Activated naive CD8-positive, alpha-beta T cell treated with anti-CD3 and anti-CD28 coated beads, Interleukin-2, amount 10 ng/mL, durations not matched to agents 7 days and 5 days (primary cell): ENCODE results near the gene HIPK4. TPM values are rescaled to one million over a fixed set of nuclear protein-coding genes. Genes with fewer than 3 reads are reported as not detected.

ENCODE experiments used
- ATAC-seq: fragments of 150-1000 bp; cut with Tn5 transposase; one replicate; pipeline ENCODE4 v1.10.0; 2021; ENCODE audit warnings: low read depth, moderate library complexity
- POLR2A ChIA-PET: fragments of 350-600 bp; sonication (Branson Sonifier 250); formaldehyde crosslinking; loops from one replicate; lab custom pipeline; 2021; ENCODE audit warnings: antibody characterized with exemption; lab: Charles Lee
- DNase-seq: peaks from one replicate; pipeline ENCODE4 v3.0.0; 2021
- H3K27ac Mint-ChIP-seq: one replicate; pipeline ENCODE4 v1.8.0; 2022; ENCODE audit warnings: mild to moderate bottlenecking, mixed read lengths
- H3K27me3 Mint-ChIP-seq: one replicate; pipeline ENCODE4 v1.8.0; 2022; ENCODE audit warnings: mild to moderate bottlenecking, moderate library complexity, mixed read lengths
- H3K36me3 Mint-ChIP-seq: one replicate; pipeline ENCODE4 v1.8.0; 2021; ENCODE audit warnings: mild to moderate bottlenecking, mixed read lengths
- H3K4me1 Mint-ChIP-seq: one replicate; pipeline ENCODE4 v1.8.0; 2021; ENCODE audit warnings: mixed read lengths
- H3K4me3 Mint-ChIP-seq: one replicate; pipeline ENCODE4 v1.8.0; 2022; ENCODE audit warnings: mild to moderate bottlenecking, moderate library complexity, mixed read lengths
- H3K9me3 Mint-ChIP-seq: one replicate; pipeline ENCODE4 v1.8.0; 2021; ENCODE audit warnings: mixed read lengths
- total RNA-seq, 2 experiments: library from RNA; stranded (reverse); gene quantifications; one replicate each; pipeline ENCODE4 v1.2.3, GENCODE V29; 2021

Gene HIPK4
- total RNA-seq, 2 experiments from 2014 or later: 0.11 TPM; not detected in 1

GRCh38 chr19:40421993-40422747 lies 32.2 kb upstream of the HIPK4 start:
- no peak for DNase-seq
- peaks cover 31% of the 10 kb centered on the region for H3K4me1 Mint-ChIP-seq
- H3K27ac Mint-ChIP-seq: peak overlapping the region; percentile 92
- no peaks in the 10 kb centered on the region for H3K9me3 Mint-ChIP-seq
- POLR2A ChIA-PET: interaction anchor here (0.6 to 3.8 kb wide), 4 partner anchors 11 to 54 kb away, joined by 3 to 35 read pairs (median 6); partner anchors contain the start of gene SERTAD3
- H3K36me3 Mint-ChIP-seq: peaks cover 1% of the 10 kb centered on the region
- no peak for ATAC-seq
- H3K27me3 Mint-ChIP-seq: peaks cover 2% of the 10 kb centered on the region
- peak overlapping the region; percentile 80 for H3K4me3 Mint-ChIP-seq

DNA sequence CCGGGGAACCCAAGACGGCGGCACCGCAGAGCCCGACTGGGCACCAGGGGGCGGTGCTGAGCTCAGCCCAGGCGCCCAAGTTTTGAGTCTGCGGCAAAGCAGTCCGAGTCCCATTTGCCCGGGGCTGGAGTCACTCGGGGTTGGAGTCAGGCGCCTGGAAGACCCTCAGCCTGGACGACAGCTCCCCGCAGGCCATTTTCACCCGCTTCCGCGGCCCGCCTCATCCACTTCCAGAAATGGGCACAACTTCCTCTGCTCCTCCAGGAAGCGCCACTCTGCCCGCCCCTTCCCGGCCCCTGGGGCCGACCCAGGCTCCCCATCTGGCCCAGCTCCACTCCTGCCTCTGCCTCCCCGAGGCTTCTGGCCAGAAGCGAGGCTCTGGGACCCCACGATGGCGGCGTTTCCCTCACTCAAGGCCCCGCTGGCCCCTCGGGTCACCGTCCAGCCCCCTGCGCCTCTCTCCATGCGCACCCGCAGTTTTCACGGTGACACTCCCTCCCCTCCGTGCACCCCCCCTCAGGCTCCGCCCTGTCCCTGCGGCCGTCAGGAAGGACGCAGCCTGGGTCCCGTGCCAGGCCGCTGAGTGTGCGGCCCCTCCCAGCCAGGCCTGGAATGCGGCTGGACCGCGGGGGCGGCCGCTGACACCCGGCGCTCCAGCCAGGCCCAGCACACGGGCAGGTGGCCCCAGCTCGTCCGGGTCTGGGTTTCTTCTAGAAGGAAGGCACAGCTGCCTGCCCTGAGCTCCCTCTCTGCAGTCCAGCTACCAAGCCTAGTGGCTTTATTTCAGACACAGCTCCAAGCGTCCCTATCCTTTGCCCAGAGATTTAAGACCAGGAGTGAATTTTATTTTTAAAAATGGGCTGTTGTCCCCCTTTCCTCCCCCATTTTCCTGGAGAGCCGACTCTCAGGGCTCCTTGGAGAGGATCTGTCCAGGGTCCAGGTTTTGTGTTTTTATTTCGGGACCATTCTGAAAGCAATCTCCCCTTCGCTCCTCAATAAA lies 31.1 kb upstream of the HIPK4 start:
- H3K9me3 Mint-ChIP-seq: no peaks in the 10 kb centered on the region
- peak; percentile 86 for DNase-seq
- peaks cover 33% of the 10 kb centered on the region for H3K4me1 Mint-ChIP-seq
- POLR2A ChIA-PET: interaction anchor here (0.6 to 3.8 kb wide), 18 partner anchors 9 to 332 kb away, joined by 3 to 35 read pairs (median 5); partner anchors contain the start of genes BLVRB, C19orf47, PLD3 and SERTAD3
- peaks cover 2% of the 10 kb centered on the region for H3K27me3 Mint-ChIP-seq
- peak overlapping the region; percentile 92 for H3K27ac Mint-ChIP-seq
- ATAC-seq: peak; percentile 38
- peaks cover 1% of the 10 kb centered on the region for H3K36me3 Mint-ChIP-seq
- peak overlapping the region; percentile 80 for H3K4me3 Mint-ChIP-seq

- H3K27ac Mint-ChIP-seq: peak overlapping the region; percentile 92
- DNase-seq: no peak
- H3K4me1 Mint-ChIP-seq: peaks cover 34% of the 10 kb centered on the region
- H3K4me3 Mint-ChIP-seq: peak overlapping the region; percentile 80
- POLR2A ChIA-PET: interaction anchor here (0.7 to 3.8 kb wide), 16 partner anchors 8 to 115 kb away, joined by 3 to 35 read pairs (median 5); partner anchors contain the start of genes BLVRB, C19orf47, PLD3 and SERTAD3
- no peaks in the 10 kb centered on the region for H3K9me3 Mint-ChIP-seq
- no peak for ATAC-seq
- H3K36me3 Mint-ChIP-seq: peaks cover 1% of the 10 kb centered on the region
- peaks cover 2% of the 10 kb centered on the region for H3K27me3 Mint-ChIP-seq
Measured at GRCh38 chr19:40420451-40420765, 30.4 kb upstream of the HIPK4 start.

GRCh38 chr19:40419780-40420179 lies 29.8 kb upstream of the HIPK4 start:
- Mint-ChIP-seq H3K9me3 (no peaks in the 10 kb centered on the region), H3K27ac (no peak overlapping the region), H3K4me1 (peaks cover 36% of the 10 kb centered on the region), H3K27me3 (peaks cover 2% of the 10 kb centered on the region), H3K36me3 (peaks cover 1% of the 10 kb centered on the region), H3K4me3 (peak overlapping the region; percentile 44)
- POLR2A ChIA-PET: interaction anchor here (0.9 to 3.8 kb wide), 7 partner anchors 10 to 114 kb away, joined by 3 to 35 read pairs (median 9); partner anchors contain the start of genes BLVRB, C19orf47, PLD3 and SERTAD3
- ATAC-seq (no peak), DNase-seq (no peak)

- DNase-seq (no peak), ATAC-seq (no peak)
- peaks cover 2% of the 10 kb centered on the region for H3K27me3 Mint-ChIP-seq
- H3K36me3 Mint-ChIP-seq: no peaks in the 10 kb centered on the region
- no peak overlapping the region for H3K4me3 Mint-ChIP-seq
- peaks cover 32% of the 10 kb centered on the region for H3K4me1 Mint-ChIP-seq
- POLR2A ChIA-PET: interaction anchor here (3.8 kb wide), 1 partner anchor 24 kb away, joined by 35 read pairs; the partner anchor contains the start of gene SERTAD3
- H3K27ac Mint-ChIP-seq: peak overlapping the region; percentile 54
- no peaks in the 10 kb centered on the region for H3K9me3 Mint-ChIP-seq
Measured at GRCh38 chr19:40419066-40419612, 29.2 kb upstream of the HIPK4 start.

DNA sequence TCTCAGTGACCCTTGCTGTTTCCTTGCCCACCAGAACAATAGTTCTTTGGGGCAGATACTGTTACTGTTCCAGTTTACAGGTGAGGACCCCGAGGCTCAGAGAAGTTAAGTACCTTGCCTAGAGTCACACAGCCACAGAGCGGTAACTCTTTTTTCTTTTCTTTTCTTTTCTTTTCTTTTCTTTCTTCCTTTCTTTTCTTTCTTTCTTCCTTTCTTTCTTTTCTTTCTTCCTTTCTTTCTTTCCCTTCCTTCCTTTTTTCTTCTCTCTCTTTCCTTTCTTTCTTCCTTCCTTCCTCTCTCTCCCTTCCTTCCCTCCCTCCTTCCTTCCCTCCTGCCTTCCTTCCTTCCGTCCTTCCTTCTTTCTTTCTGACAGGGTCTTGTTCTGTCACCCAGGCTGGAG lies 28.1 kb upstream of the HIPK4 start:
- POLR2A ChIA-PET: interaction anchor here (3.1 kb wide), 1 partner anchor 15 kb away, joined by 12 read pairs; no protein-coding TSS in a partner anchor
- ATAC-seq (no peak), DNase-seq (no peak)
- no peak overlapping the region for H3K4me3 Mint-ChIP-seq
- peak overlapping the region; percentile 27 for H3K27ac Mint-ChIP-seq
- H3K9me3 Mint-ChIP-seq: no peaks in the 10 kb centered on the region
- no peaks in the 10 kb centered on the region for H3K36me3 Mint-ChIP-seq
- H3K27me3 Mint-ChIP-seq: peaks cover 2% of the 10 kb centered on the region
- H3K4me1 Mint-ChIP-seq: peaks cover 37% of the 10 kb centered on the region

- Mint-ChIP-seq H3K36me3 (no peaks in the 10 kb centered on the region), H3K27ac (peak overlapping the region; percentile 27), H3K27me3 (peaks cover 2% of the 10 kb centered on the region), H3K9me3 (no peaks in the 10 kb centered on the region), H3K4me1 (peaks cover 37% of the 10 kb centered on the region), H3K4me3 (no peak overlapping the region)
- ATAC-seq: no peak
- POLR2A ChIA-PET: interaction anchor here (3.1 kb wide), 1 partner anchor 14 kb away, joined by 12 read pairs; no protein-coding TSS in a partner anchor
- DNase-seq: no peak
Measured at GRCh38 chr19:40417643-40417981, 27.6 kb upstream of the HIPK4 start.

DNA sequence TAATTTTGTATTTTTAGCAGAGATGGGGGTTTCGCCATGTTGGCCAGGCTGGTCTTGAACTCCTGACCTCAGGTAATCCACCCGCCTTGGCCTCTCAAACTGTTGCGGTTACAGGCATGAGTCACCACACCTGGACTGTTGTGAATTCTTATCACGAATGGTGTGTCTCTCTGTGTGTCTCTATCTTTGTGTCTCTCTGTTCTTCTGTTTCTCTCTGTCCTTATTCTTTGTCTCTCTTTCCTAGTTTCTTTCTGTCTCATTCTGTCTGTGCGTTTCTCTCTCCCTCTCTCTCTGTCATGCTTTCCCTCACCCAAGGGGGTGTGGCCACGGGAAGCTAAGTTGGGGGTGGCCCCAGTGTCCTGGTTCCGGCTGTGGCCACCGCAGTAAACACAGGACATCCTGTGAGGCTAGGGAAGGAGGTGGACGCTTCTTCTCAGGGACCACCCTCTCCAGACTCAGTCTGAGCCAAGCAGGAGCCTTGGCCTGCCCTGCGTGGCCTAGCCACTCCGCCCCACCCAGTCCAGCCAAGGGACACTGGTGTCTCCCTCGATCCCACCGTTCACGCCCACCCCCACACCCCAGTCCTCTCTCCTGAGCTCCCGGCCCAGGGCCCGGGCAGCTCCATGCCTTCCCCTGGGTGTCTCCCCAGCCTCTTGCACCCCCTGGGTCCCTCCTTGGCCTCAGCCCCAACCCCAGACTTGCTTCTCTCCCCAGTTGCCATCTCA lies 27.1 kb upstream of the HIPK4 start:
- no peak for DNase-seq
- Mint-ChIP-seq H3K27ac (peak overlapping the region; percentile 83), H3K27me3 (peaks cover 2% of the 10 kb centered on the region), H3K4me3 (peak overlapping the region; percentile 43), H3K9me3 (no peaks in the 10 kb centered on the region), H3K4me1 (peaks cover 34% of the 10 kb centered on the region), H3K36me3 (no peaks in the 10 kb centered on the region)
- POLR2A ChIA-PET: interaction anchor here (3.1 kb wide), 1 partner anchor 14 kb away, joined by 12 read pairs; no protein-coding TSS in a partner anchor
- ATAC-seq: no peak

DNA sequence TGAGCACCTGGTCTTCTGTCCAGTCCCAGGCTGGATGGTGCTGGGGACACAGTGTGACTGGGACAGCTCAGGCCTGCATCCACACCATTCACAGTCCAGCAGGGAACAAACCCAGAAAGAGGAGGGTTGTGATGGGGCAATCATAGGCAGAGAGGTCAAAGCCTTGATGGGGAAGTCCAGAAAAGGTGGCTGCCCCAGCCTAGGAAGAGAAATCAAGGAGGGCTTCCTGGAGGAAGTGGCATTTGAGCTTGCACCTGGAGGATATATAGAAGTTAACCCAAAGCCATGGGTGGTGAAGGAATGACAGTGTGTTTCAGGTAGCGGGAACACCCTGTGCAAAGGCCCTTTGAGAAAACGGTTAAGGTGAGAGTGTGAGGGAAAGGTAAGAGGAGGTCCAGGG lies 25.8 kb upstream of the HIPK4 start:
- no peaks in the 10 kb centered on the region for H3K36me3 Mint-ChIP-seq
- peaks cover 2% of the 10 kb centered on the region for H3K27me3 Mint-ChIP-seq
- H3K4me3 Mint-ChIP-seq: no peak overlapping the region
- no peaks in the 10 kb centered on the region for H3K9me3 Mint-ChIP-seq
- ATAC-seq: no peak
- H3K27ac Mint-ChIP-seq: peak overlapping the region; percentile 71
- DNase-seq: no peak
- H3K4me1 Mint-ChIP-seq: peaks cover 30% of the 10 kb centered on the region
- POLR2A ChIA-PET: interaction anchor here (2.4 to 3.1 kb wide), 2 partner anchors 10 to 12 kb away, joined by 8 to 12 read pairs; partner anchors contain the start of gene SERTAD1

DNA sequence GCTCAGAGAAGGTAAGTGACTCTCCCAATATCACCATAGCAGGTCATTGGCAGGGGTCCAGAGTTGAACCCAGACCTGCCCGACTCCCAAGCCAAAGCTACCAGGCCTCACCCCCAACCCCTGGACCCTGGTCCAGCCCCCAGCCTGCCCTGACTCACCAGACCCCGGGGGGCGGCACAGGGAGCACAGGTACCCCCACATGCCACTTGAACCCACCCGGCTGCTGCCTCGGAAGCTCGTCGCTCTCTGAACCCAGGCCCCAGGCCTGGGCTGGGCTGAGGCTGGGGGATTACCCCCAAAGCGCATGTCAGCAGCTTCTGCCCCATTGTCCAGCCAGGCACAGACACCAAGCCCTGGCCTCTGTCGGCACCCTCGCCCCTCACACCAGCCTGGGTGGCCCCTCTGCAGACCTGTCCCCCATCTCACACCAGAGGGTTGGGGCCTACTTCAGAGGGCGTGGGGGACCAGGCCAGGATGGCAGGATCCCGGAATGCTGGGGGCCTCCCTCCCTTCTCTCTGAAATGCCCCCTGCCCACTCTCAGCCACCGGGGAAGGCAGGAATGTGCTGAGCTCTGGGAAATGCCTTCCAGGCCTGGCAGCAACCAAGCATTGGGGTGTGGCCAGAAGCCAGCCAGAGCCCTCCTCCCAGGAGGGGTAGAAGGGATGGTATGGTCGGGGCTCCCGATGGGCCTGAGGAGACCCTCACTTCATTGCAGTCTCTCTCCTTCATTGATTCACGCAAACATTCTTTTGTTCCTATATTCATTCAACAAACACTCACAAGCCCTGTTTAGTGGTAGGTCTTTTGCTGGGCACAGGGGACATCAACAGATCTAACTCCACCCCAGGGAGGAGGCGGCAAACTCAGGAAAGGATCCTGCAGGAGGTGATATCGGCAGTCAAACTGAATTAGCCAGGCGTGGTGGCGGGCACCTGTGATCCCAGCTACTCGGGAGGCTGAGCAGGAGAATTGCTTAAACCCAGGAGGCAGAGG lies 24.9 kb upstream of the HIPK4 start:
- H3K27me3 Mint-ChIP-seq: peaks cover 2% of the 10 kb centered on the region
- ATAC-seq (no peak), DNase-seq (no peak)
- POLR2A ChIA-PET: interaction anchor here (0.7 to 2.4 kb wide), 3 partner anchors 11 to 493 kb away, joined by 3 to 8 read pairs (median 3); partner anchors contain the start of gene SERTAD1
- peaks cover 28% of the 10 kb centered on the region for H3K4me1 Mint-ChIP-seq
- H3K4me3 Mint-ChIP-seq: no peak overlapping the region
- H3K27ac Mint-ChIP-seq: no peak overlapping the region
- no peaks in the 10 kb centered on the region for H3K36me3 Mint-ChIP-seq
- no peaks in the 10 kb centered on the region for H3K9me3 Mint-ChIP-seq

DNA sequence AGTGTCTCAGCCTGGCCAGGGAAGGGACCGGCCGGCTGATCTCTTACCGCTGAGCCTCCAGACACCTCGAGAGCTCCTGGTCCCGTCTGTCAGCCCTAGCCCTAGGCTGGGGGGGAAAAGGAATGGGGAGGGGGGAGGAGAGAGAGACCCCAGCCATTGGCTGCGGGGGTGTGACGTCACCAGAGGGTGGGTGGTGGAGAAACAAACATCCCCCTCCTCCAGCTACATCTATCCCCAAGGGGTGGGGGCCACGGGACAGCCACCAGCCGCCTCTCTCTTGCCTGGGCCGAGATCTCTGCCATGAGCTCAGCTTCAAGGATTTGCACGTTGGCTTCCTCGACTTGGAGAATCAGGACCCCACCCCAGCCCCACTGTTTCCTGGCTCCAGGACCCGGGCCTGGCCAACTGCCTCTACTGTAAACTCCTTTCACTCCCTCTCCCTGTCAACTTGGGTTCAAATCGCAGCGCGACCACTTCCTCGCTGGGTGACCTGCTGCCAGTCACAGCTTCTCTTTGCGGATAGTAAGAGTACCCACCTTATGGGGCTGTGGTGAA lies 23.4 kb upstream of the HIPK4 start, which contains the start of gene PRX:
Gene PRX (minus strand): TSS at position 88 of the 555 bp plus-strand sequence. CDS start 5,446 bp downstream, outside the sequence.
- POLR2A ChIA-PET: interaction anchor here (0.7 to 1.0 kb wide), 2 partner anchors 10 to 11 kb away, joined by 3 read pairs; no protein-coding TSS in a partner anchor
- Mint-ChIP-seq H3K27ac (peak within 1 kb of the TSS; percentile 56), H3K27me3 (peaks cover 2% of the 10 kb centered on the region), H3K4me3 (no peak within 1 kb of the TSS), H3K9me3 (no peaks in the 10 kb centered on the region), H3K36me3 (no peaks in the 10 kb centered on the region), H3K4me1 (peaks cover 26% of the 10 kb centered on the region)
- DNase-seq (no peak), ATAC-seq (peak; percentile 20)
